GM12878 (cell line): ENCODE results near the gene GJA9. TPM values are rescaled to one million over a fixed set of nuclear protein-coding genes. Genes with fewer than 3 reads are reported as not detected.

Experiments
- BHLHE40 ChIP-seq, 2 experiments: fragments of 450-650 bp in 1 of 2; IDR thresholded peaks; 2 replicates each; pipeline ENCODE4 v1.6.1; 2011 to 2017; ENCODE audit warnings: low read depth in 2 of 2, borderline replicate concordance in 1 of 2, improper control_type of control experiment in 1 of 2, low read length in 1 of 2, mild to moderate bottlenecking in 1 of 2
- CTCF ChIP-seq, 3 experiments: IDR thresholded peaks in 2 of 3; conservative IDR thresholded peaks in 1 of 3; 2 replicates each; pipeline ENCODE4 v1.5.1; 2011; ENCODE audit warnings: low read depth in 3 of 3, low read length in 3 of 3, mild to moderate bottlenecking in 3 of 3, control low read depth in 2 of 3, moderate library complexity in 2 of 3, inconsistent platforms in 1 of 3, mixed read lengths in 1 of 3; ENCODE audit not compliant: control insufficient read depth in 2 of 3, insufficient read depth in 1 of 3; ENCODE audit errors: extremely low read depth in 1 of 3
- ELK1 ChIP-seq: IDR thresholded peaks from 2 replicates; pipeline ENCODE4 v1.6.1; 2012; ENCODE audit warnings: low read depth, low read length, improper control_type of control experiment
- ESRRA ChIP-seq: IDR thresholded peaks from 2 replicates; pipeline ENCODE4 v1.6.1; 2012; ENCODE audit warnings: mild to moderate bottlenecking, low read length, improper control_type of control experiment
- MEF2B ChIP-seq: fragments of 450-650 bp; IDR thresholded peaks from 2 replicates; pipeline ENCODE4 v1.6.1; 2018; ENCODE audit warnings: mild to moderate bottlenecking, moderate library complexity; ENCODE audit not compliant: partially characterized antibody, poor library complexity, severe bottlenecking
- MXI1 ChIP-seq: fragments of 150-350 bp; IDR thresholded peaks from 2 replicates; pipeline ENCODE4 v1.6.1; 2011; ENCODE audit warnings: low read depth, mild to moderate bottlenecking, inconsistent platforms, low read length, improper control_type of control experiment
- NFXL1 ChIP-seq: fragments of 450-650 bp; IDR thresholded peaks from 2 replicates; pipeline ENCODE4 v1.6.1; 2017; ENCODE audit warnings: antibody characterized with exemption, mild to moderate bottlenecking, borderline replicate concordance
- NKRF ChIP-seq: fragments of 450-650 bp; conservative IDR thresholded peaks from 2 replicates; pipeline ENCODE4 v1.6.1; 2017; ENCODE audit warnings: mild to moderate bottlenecking, moderate library complexity
- NR2C2 ChIP-seq: IDR thresholded peaks from 2 replicates; pipeline ENCODE4 v1.6.1; 2011; ENCODE audit warnings: borderline replicate concordance, low read depth; ENCODE audit not compliant: control insufficient read depth, insufficient read length
- PML ChIP-seq: IDR thresholded peaks from 2 replicates; pipeline ENCODE4 v1.6.1; 2012; ENCODE audit warnings: low read length, inconsistent platforms
- POLR2A ChIP-seq: IDR thresholded peaks from 2 replicates; pipeline ENCODE4 v1.6.1; 2011; ENCODE audit warnings: low read depth, mild to moderate bottlenecking, low read length
- RB1 ChIP-seq: fragments of 450-650 bp; formaldehyde crosslinking; IDR thresholded peaks from 2 replicates; pipeline ENCODE4 v1.6.1; 2017; ENCODE audit warnings: mild to moderate bottlenecking, borderline replicate concordance
- SRF ChIP-seq, 2 experiments: IDR thresholded peaks; 2 replicates each; pipeline ENCODE4 v1.6.1; 2011; ENCODE audit warnings: low read depth in 2 of 2, low read length in 2 of 2, mild to moderate bottlenecking in 1 of 2, moderate library complexity in 1 of 2
- STAT3 ChIP-seq: IDR thresholded peaks from 2 replicates; pipeline ENCODE4 v1.6.1; 2011; ENCODE audit warnings: low read depth, low read length, improper control_type of control experiment
- TAF1 ChIP-seq: IDR thresholded peaks from 2 replicates; pipeline ENCODE4 v1.6.1; 2011; ENCODE audit warnings: mild to moderate bottlenecking, low read depth, low read length, borderline replicate concordance
- YY1 ChIP-seq: IDR thresholded peaks from 2 replicates; pipeline ENCODE4 v1.6.1; 2011; ENCODE audit warnings: low read depth, mild to moderate bottlenecking, low read length
- ZNF622 ChIP-seq: fragments of 450-650 bp; IDR thresholded peaks from 2 replicates; pipeline ENCODE4 v1.6.1; 2017; ENCODE audit warnings: mild to moderate bottlenecking, inconsistent platforms
- ZZZ3 ChIP-seq: IDR thresholded peaks from 2 replicates; pipeline ENCODE4 v1.6.1; 2011; ENCODE audit warnings: low read depth; ENCODE audit not compliant: control insufficient read depth, insufficient read length
- polyA plus RNA-seq, 11 experiments: library from polyadenylated mRNA; depleted of rRNA in 4 of 11; unstranded in 6 of 11; stranded (reverse) in 5 of 11; fragments of >200 nt; fragmentation: Nextera tagmentation in 4 of 11; fragmentation: Illumina TruSeq in 1 of 11; extraction: Ambion mirVana in 4 of 11; extraction: Trizol in 1 of 11; gene quantifications; 1 replicate in 1 of 11; 2 replicates in 10 of 11; pipeline versions ENCODE4 v1.2.1 to v1.2.3, GENCODE V29; 2011 to 2016; ENCODE audit warnings: inconsistent platforms in 2 of 11, missing spikeins in 2 of 11, low read depth in 1 of 11
- total RNA-seq, 4 experiments: library from RNA; depleted of rRNA in 3 of 4; stranded (reverse); fragments of >200 nt in 3 of 4; fragmentation: Illumina TruSeq in 1 of 4; extraction: Trizol in 1 of 4; gene quantifications; 2 replicates each; pipeline versions ENCODE4 v1.2.1 to v1.2.3, GENCODE V29; 2013 to 2021
- TF ChIP-seq, protein P1 (sequence below): fragments of 450-650 bp; IDR thresholded peaks from 2 replicates; pipeline ENCODE4 v1.6.1; 2017; ENCODE audit warnings: borderline replicate concordance
- TF ChIP-seq, protein P2 (sequence below): fragments of 450-650 bp; IDR thresholded peaks from 2 replicates; pipeline ENCODE4 v1.6.1; 2016; ENCODE audit warnings: mild to moderate bottlenecking

GJA9 gene
- total and polyA plus RNA-seq, 10 of the 15 experiments (the other 5 are each of a cell fraction or from before 2014, with no cell fraction given): 0.13 TPM; not detected in 9

DNA sequence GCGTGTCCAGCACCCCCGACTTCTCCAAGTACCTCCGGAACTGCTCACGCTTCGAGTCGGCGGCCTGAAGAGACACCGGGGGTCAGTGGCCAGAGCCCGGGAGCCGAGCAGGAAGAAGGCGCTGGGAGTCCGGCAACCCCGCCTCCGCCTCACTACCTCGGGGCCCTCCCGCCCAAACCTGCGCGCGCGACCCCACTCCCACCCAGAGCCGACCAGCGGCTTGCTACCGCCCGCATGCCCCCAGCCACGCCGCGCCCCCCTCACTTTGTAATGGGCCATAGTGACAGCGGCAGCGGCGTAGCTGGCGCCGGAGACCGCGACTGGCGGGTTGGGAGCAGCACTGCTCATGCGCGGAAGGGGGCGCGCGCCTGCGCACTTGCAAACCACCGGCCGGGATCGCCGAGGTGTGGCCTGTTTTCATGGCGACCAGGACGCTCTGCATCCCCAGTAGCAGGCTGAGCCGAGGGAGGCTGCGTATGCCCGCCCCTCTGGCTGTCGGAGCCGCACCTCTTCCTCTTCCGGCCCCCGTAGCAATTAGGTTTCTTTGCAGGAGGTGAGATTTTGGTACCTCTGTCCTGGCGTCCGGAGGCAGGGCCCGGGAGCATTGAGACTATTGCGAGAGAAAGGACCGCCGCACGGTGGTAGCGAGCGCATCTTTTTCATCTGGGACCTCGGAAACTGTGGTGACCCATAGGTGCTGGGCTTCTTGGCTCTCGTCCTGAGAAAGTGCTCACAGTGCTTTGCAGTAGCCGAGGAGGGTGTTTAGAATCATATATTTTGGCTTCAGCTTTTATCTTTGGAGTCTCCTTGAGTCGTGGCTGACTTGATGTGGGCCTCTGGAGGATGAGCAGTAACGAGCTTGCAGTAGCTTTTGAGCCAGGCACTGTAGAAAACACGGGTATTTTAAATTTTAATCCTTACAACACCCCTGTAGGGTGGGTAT, 8.1 kb downstream of the GJA9 start, which contains the start of gene MYCBP (continued):
- TF ChIP-seq MXI1 (peak; percentile 89), RB1 (no peak; the same call in 1 of the 2 replicates), YY1 (peak; percentile 49), NKRF (peak; percentile 88; the same call in 1 of the 2 replicates), SRF (IDR thresholded peaks at IDR 0.05; ENCODE audit: low read depth in 2 of 2, low read length in 2 of 2) (no peak), POLR2A (peak; percentile 77), CTCF (IDR thresholded peaks at IDR 0.05 in 2 of 3, conservative IDR thresholded peaks at IDR 0.05 in 1 of 3; ENCODE audit: control insufficient read depth in 2 of 3, extremely low read depth in 1 of 3, insufficient read depth in 1 of 3, low read depth in 3 of 3, low read length in 3 of 3) (0 out of 6 replicates have a peak, but pooled peaks of 1 of the 3 experiments have one; percentile 1), ELK1 (peak; percentile 65), BHLHE40 (IDR thresholded peaks at IDR 0.05; ENCODE audit: borderline replicate concordance in 1 of 2, low read depth in 2 of 2, low read length in 1 of 2) (0 out of 4 replicates have a peak, but pooled peaks of 1 of the 2 experiments have one; percentile 16), TAF1 (peak; percentile 58; the same call in 1 of the 2 replicates), STAT3 (no peak), ZZZ3 (no peak), NR2C2 (no peak), NFXL1 (no peak), PML (peak; percentile 70; the same call in 1 of the 2 replicates), ESRRA (no peak), ZNF622 (no peak), MEF2B (peak; percentile 1)
- TF ChIP-seq, protein P1, sequence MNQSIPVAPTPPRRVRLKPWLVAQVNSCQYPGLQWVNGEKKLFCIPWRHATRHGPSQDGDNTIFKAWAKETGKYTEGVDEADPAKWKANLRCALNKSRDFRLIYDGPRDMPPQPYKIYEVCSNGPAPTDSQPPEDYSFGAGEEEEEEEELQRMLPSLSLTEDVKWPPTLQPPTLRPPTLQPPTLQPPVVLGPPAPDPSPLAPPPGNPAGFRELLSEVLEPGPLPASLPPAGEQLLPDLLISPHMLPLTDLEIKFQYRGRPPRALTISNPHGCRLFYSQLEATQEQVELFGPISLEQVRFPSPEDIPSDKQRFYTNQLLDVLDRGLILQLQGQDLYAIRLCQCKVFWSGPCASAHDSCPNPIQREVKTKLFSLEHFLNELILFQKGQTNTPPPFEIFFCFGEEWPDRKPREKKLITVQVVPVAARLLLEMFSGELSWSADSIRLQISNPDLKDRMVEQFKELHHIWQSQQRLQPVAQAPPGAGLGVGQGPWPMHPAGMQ: no peak
- TF ChIP-seq, protein P2, sequence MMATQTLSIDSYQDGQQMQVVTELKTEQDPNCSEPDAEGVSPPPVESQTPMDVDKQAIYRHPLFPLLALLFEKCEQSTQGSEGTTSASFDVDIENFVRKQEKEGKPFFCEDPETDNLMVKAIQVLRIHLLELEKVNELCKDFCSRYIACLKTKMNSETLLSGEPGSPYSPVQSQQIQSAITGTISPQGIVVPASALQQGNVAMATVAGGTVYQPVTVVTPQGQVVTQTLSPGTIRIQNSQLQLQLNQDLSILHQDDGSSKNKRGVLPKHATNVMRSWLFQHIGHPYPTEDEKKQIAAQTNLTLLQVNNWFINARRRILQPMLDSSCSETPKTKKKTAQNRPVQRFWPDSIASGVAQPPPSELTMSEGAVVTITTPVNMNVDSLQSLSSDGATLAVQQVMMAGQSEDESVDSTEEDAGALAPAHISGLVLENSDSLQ: peak; percentile 48; the same call in 1 of the 2 replicates
